BE2C (cell line): Measurements from ENCODE around the gene PNMA8B.
"Not testable (repeated sequence)": the region's sequence is repeated elsewhere in the genome, so short reads cannot be mapped to it uniquely, and the experiment has no call there.

Experiments used
- DNase-seq: peaks from one replicate; pipeline ENCODE4 v3.0.0-alpha.2; 2020
- H3K27me3 ChIP-seq: fragments of 250-450 bp; sonication (Bioruptor Pico); 2 replicates; pipeline ENCODE4 v1.5.1; 2020; ENCODE audit warnings: mild to moderate bottlenecking
- H3K36me3 ChIP-seq: fragments of 250-450 bp; sonication (Bioruptor Pico); 2 replicates; pipeline ENCODE4 v1.5.1; 2020; ENCODE audit warnings: mild to moderate bottlenecking
- H3K4me1 ChIP-seq: fragments of 250-450 bp; sonication (Bioruptor Pico); 2 replicates; pipeline ENCODE4 v1.5.1; 2020
- H3K4me3 ChIP-seq: 2 replicates; pipeline ENCODE4 v1.5.1; 2011; ENCODE audit warnings: low read depth, low read length
- H3K9me3 ChIP-seq: fragments of 250-450 bp; sonication (Bioruptor Pico); 2 replicates; pipeline ENCODE4 v1.5.1; 2020
- TF ChIP-seq, protein P1 (sequence below): IDR thresholded peaks from 2 replicates; pipeline ENCODE4 v1.5.1; 2012; ENCODE audit warnings: mild to moderate bottlenecking, low read depth, low read length

PNMA8B gene

DNA sequence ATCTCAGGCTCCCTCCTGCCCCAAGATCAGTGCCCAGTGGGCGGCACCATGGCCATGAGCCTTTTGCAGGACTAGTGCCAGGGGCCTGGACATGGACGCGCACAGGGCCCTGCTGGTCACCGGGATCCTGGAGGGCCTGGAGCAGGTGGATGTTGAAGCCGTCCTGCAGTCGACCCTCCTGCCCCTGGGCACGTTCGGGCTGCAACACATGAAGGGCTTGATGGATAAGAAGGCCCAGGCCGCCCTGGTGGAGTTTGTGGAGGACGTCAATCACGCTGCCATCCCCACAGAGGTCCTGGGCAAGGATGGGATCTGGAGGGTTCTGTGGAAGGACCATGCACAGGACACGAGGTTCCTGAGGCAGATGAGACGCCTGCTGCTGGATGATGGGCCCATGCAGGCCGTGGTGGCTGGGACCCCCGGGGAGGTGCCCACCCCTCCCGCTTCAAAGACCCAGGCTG is 38.0 kb upstream of the PNMA8B start:
- TF ChIP-seq, protein P1, sequence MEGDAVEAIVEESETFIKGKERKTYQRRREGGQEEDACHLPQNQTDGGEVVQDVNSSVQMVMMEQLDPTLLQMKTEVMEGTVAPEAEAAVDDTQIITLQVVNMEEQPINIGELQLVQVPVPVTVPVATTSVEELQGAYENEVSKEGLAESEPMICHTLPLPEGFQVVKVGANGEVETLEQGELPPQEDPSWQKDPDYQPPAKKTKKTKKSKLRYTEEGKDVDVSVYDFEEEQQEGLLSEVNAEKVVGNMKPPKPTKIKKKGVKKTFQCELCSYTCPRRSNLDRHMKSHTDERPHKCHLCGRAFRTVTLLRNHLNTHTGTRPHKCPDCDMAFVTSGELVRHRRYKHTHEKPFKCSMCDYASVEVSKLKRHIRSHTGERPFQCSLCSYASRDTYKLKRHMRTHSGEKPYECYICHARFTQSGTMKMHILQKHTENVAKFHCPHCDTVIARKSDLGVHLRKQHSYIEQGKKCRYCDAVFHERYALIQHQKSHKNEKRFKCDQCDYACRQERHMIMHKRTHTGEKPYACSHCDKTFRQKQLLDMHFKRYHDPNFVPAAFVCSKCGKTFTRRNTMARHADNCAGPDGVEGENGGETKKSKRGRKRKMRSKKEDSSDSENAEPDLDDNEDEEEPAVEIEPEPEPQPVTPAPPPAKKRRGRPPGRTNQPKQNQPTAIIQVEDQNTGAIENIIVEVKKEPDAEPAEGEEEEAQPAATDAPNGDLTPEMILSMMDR = no peak
- Histone ChIP-seq H3K4me1 (peaks cover 3% of the 10 kb centered on the region; the same call in 1 of the 2 replicates), H3K4me3 (no peak overlapping the region), H3K9me3 (no peaks in the 10 kb centered on the region), H3K27me3 (no peaks in the 10 kb centered on the region), H3K36me3 (no peaks in the 10 kb centered on the region)
- DNase-seq = no peak

DNA sequence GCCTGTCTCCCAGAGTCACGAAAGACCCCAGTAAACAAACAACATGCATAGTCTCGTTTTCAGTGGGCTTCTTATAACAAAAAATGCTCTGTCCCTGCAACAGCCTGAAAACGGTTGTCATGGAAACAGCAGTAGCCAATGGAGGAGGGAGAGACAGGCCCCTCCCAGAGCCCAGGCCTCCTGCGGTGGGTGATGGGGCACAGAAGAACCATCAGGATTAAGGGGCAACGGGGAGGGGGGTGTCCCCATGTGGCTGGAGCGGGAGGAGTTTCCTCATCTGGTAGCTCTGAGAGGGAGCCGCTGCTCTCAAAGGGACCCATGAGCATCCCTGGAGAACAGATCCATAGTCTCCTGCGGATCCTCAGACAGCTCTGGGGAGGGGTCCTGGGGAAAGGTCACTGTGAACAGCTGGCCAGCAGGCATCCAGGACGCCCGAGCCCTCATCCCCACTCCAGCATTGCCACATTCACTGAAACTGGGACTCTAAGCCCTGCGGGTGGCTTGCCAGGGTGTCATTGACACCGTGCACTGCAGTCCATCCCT is 37.5 kb upstream of the PNMA8B start:
- Histone ChIP-seq H3K27me3 (no peaks in the 10 kb centered on the region), H3K9me3 (no peaks in the 10 kb centered on the region), H3K4me1 (peaks cover 3% of the 10 kb centered on the region; the same call in 1 of the 2 replicates), H3K4me3 (no peak overlapping the region), H3K36me3 (no peaks in the 10 kb centered on the region)
- DNase-seq = no peak
- TF ChIP-seq, protein P1 = no peak

DNA sequence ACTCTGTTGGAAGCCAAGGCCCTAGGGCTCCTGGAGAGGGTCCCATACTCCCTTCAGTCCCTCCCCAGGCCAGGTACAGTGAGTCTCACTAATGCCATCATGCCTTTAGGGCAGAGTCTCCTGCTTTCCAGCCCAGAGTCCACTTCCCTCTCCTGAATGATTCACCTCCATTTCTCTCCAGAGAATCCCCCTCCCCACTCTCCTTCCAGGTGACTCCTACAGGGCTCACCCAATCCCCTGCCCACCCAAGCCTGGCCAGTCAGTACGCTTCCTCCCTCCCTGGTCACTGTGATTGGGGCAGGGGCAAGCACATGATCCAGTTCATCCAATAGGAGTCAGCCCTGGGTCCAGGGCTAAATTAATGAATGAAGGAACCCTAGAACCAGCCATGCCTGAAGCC is 35.0 kb upstream of the PNMA8B start:
- Histone ChIP-seq H3K4me1 (peaks cover 3% of the 10 kb centered on the region; the same call in 1 of the 2 replicates), H3K4me3 (no peak overlapping the region), H3K9me3 (no peaks in the 10 kb centered on the region), H3K36me3 (no peaks in the 10 kb centered on the region), H3K27me3 (no peaks in the 10 kb centered on the region)
- TF ChIP-seq, protein P1 = no peak
- DNase-seq = no peak

DNA sequence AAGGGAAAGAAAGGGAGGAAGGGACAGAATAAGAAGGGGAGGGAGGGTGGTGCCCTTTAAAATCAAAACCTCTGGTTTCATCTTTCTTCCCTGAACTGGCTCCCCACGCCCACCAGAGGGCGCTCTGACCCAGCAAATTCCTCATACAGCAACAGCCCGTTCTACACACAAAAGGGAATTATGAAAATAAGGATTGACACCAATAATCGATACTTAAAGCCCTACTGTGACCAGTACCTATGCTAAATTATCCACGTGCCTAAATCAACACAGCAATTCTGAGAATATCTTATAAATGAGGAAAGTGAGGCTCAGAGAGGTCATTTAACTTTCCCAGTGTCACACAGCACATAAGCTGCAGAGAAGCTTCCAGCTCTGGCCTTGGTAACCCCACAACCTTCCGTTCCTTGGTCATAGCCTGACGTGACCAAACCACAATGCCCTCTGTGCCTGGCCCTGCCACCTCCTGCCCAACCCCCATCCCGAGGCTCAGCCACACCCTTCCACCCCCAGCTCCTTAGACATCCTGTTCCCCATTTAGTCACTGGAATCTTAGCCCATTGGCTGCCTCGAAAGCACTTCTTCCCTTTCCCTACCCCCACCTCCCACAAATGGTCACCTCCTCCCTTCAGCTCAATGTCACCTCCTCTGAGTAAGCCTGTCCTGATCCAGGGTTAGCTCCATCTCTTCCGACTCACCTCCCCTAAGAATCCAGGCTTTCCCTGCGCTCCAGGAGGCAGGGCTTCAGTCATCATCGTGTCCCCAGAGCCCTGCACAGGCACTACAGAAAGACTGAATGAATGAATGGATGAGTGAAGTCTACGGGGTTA is 34.2 kb upstream of the PNMA8B start:
- Histone ChIP-seq H3K36me3 (no peaks in the 10 kb centered on the region), H3K9me3 (no peaks in the 10 kb centered on the region), H3K4me1 (peaks cover 3% of the 10 kb centered on the region; the same call in 1 of the 2 replicates), H3K27me3 (no peaks in the 10 kb centered on the region), H3K4me3 (no peak overlapping the region)
- TF ChIP-seq, protein P1 = peak; percentile 96
- peak; percentile 72 for DNase-seq

DNA sequence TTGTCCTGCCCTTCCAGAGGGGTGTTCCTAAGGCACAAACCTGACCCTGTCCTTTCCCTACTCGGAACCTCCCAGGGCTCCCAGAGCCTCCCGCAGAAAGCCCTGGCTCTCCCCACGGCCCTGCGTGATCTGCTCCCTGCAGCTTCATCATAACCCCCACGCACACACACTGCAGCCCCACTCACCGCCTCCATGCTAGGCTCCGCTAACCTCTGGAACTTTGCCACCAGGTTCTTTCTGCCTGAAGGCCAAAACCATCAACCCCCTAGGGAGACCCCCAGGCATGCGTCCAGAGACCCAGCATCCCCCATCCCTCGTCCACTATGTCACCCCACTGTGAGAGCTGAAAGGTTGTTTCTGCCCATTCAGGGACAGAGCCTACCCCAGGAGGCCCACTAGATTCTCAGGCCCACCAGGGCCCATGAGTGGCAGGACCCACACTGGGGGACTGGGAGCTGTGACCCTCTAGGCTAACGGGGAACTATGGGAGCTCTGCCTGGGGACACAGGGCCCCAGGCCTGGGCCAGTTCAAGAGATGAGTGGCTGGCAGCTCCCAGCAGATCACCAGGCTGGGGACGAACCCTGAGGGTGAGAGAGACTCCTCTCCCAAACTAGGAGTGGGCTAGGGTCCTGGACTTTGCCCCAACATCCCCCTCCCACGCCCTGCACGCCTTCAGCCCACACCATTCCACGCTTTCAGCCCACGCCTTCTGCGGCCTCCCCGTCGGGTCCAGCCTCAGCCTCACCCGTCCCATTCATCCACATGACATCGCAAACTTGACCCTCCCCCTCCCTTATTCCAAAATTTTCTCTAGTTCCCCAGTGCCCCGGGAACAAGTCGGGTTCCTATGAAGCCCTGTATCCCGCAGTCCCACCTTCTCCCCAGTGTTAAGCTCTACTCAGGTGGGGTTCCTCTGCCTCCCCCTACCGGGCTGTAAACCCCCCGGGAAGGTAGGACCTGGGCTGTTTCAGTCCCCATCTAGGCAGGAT is 33.2 kb upstream of the PNMA8B start:
- TF ChIP-seq, protein P1 = no peak
- no peak for DNase-seq
- Histone ChIP-seq H3K9me3 (no peaks in the 10 kb centered on the region), H3K4me1 (peaks cover 3% of the 10 kb centered on the region; the same call in 1 of the 2 replicates), H3K27me3 (no peaks in the 10 kb centered on the region; the same call in 1 of the 2 replicates), H3K36me3 (no peaks in the 10 kb centered on the region), H3K4me3 (no peak overlapping the region)

DNA sequence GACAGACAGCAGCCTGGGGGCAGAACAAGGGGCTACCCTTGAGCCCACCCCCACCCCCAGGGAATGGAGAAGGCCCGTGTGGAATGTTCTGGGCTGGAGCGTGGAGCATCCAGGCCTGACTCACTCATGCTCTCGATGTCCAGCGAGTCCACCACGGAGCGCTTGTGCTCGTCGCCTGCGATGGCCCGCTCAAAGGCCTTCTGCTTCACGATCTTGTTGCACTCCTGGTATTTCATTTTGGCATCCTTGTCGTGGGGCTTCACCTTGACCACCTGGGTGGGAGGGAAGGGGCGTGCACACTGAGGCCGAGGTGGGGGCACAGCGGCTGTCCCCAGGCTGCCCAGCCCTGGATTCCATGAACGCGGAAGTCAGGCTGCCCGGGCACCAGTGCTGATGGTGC is 31.1 kb upstream of the PNMA8B start:
- not testable (repeated sequence) for H3K27me3 ChIP-seq, H3K36me3 ChIP-seq, H3K9me3 ChIP-seq, H3K4me1 ChIP-seq, DNase-seq, H3K4me3 ChIP-seq
